HG02678 (cell line): ENCODE results near the gene TYMP.

Source experiments
- ATAC-seq: cut with Tn5 transposase; IDR thresholded peaks from one replicate; pipeline ENCODE4 v1.9.1; 2021; ENCODE audit warnings: mild to moderate bottlenecking, moderate library complexity; ENCODE audit not compliant: unreplicated experiment

TYMP gene

DNA sequence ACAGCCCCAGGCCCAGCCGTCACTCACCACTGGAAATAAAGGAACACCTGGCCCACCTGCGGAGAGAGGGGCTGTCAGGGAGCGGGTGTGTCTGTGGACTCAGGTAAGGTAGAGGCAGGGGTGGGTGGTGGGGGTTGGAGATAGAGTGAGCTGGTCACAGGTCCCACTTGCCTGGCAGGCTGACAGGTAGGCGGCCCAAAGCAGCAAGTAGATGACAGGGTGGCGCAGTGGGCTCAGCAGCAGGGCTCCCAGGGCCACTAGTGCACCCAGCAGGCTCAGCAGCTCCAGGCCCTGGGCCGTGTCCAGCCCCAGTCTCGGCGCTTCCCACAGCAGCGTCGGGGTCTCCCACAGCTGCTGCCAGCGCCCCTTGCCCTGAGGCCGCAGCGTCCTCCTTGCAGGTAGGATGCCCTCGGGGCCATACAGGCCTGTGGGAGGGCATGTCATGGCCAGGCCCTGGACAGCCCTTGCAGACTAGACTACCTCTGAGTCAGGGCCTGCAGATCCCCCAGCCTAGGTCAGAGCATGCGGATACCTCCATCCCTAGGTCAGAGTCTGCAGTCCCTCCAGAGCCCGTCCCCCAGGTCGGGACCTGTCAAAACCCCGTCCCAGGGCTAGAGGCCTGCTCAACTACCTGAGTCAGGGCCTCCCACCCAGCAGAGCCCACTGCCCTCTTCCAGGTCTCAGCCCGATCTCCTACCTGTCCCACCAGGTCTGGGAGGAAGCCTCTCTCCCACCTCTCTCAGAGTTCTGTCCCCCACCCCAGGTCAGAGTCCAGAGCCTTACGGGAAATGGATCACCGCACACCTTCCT is 23.0 kb downstream of the TYMP start:
- peak; percentile 2 for ATAC-seq

DNA sequence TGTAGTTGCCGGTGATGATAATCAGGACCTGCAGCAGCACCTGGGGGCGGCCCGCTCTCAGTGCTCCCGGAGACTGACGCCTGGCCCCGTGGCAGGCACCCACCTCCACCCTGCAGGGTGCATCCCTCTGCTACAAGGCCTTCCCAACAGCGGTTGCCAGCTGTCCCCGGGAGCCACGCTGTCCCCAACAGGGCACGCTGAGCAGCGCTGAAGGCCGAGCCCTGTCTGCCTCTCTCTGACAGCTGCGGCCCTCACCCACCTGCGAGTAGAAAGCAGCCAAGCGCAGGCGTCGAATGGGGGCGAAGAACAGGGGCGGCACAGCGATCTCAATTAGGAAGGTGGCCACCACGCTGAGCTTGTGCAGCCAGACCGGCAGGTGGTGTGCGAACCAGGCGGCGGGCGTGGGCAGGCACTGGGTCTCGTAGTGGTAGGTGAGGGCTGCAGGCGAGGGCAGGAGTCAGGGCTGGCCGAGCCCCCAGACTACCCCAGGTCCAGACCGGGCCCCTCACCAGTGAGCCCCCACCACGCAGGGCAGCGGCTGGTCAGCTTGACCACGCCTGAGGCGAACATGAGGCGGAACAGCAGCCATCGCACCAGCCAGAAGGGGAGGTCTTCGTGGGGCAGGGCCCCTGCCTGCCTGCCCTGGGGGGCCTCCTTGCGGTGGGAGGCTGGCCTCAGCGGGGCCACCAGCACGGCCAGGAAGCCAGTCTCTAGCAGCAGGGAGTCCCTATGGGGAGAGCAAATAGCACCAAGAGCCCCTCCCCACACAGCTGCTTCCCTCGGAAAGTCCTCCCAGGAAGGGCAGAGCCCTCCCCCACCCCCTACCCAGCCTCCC is 23.8 kb downstream of the TYMP start:
- ATAC-seq, result no peak

DNA sequence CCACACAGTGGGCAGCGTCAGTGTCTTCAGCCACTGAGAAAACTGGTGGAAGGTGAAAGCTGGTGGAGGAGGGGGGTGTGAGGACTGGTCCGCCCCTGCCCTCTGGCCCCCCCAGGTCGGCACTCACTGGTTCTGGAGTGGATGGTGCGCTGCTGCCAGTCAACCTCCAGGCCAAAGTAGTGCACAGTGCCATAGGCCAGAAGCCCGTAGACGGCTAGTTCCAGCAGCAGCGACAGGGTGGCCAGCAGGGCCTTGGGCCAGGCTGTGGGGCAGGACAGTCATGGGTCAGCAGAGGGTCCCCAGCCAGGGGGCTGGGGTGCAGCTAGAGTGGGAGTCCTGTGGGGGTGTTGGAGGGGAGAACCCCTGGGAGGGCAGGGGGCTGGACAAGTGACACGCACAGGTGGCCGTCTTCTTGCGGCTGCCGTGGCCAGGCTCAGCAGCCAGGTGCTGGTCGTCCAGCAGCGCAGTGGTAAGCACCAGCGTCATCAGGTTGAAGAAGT is 24.5 kb downstream of the TYMP start:
- ATAC-seq, result no peak

DNA sequence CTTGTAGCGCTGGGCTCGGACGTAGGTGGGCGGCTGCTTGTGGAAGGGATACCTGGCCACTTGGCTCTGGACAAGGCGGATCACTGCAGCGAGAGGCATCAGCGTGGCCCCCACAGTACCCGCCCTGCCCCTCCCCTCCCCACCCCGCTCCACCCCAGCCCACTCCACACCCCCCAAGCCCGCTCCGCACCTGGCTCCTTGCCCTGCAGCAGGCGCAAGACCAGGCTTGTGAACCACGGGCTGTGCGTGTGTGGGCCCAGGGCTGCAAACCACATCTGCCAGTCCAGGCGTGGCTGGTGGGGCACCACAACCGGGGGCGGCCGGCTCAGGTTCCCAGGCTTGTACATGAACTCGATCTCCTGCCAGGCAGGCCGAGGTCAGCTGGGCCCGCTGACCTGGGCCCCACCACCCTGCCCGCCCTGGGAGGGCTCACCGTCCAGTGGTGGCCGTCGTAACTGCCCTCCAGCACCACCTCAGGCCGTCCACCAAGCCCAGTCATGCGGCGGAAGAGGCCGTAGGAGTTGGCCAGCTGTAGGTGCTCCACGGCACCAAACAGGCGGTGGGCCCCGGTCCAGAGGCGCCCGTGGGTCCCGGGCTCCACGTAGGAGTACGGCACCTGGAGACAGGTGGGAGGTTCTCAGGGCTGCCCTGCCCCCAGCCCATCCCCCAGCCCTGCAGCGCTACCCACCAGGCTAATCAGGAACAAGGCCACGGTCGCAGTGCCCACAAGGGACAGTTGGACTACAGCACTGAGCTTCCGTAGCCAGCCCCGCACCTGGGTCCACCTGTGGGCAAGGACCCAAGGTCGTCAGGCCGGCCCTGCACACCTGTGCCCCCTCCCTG is 25.2 kb downstream of the TYMP start:
- ATAC-seq, result no peak

DNA sequence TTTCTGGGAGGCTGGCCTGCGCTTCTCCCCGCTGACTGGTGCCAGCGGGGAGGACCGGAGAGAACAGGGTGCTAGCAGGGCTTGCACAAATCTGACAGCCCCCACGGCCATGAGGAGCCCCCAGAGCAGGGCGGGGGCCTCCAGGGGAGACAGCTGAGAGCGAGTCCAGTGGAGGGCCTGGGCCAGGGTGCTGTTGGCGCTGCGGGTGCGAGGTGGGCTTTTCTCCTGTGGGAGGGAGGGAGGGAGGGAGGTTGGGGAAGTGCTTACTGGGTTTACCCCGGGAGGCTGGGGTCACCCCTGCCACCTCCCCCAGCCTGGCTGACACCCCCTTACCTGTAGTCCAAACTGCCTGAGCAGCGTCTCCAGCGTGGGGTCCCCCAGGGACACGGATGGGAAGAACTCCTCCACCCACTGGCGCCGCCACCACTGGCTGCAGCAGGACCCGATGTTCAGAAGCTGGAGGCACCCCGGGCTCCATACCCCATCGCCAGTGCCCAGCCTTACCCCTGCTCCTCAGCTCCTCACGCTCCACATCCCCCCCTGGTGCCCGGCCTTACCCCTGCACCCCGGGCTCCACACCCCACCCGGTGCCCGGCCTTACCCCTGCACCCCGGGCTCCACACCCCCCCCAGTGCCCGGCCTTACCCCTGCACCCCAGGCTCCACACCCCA is 26.2 kb downstream of the TYMP start:
- ATAC-seq, result no peak

DNA sequence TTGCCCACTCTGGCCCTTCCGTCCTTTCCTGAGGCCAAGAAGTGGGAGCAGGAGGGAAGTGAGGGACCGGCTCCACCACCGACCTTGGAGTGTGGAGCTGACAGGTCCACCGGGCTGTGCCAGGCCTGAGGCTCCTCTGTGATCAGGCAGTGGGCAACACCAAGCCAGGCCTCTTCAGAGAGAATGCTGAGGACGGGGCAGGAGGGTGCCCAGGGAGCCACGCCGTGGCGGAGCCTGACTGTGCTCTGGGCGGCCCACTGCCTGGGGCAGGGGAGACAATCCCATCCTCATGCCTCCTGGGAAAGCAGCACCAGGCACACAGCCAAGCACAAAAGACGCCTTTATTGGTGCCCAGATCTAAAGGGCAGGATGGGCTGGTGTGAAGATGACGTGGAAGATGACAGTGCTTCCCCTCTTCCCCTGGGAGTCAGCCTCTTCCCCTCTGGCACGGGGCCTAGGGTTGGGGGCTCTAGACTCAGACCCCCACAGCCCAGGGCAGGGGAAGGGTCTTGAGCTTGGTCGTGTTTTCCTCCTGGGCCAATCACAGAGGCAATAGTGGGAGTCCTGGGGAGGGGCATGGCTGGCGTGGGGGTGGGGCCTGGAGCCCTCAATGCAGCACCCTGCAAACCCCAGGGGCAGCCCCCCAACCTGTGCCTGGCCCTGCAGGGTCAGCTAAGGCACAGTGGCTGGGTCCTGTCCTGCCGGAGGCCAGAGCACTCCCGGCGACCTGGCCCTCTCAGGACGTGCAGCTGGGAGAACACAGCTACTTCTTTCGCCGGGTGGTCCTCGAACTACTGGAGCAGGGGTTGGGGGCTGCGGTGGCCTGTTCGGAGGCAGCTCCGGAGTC is 27.0 kb downstream of the TYMP start:
- no peak for ATAC-seq

DNA sequence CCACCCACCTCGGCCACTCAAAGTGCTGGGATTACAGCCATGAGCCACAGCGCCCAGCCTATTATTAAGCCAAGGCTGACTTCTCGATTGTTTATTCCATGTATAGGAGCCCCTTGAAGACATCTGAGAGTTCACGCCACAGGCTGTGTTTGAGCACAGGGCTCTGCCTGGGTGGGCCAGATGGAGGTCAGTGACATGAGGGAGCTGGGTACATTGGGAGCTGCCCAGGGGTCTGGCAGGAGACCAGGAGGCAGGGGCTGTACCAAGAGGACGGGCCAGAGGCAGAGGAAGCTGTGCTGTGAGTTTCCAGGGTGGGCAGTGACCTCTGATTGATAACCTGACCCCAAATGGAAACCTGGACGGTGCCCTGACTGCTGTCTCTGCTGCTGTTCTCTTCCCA is 27.7 kb downstream of the TYMP start:
- ATAC-seq, result no peak

DNA sequence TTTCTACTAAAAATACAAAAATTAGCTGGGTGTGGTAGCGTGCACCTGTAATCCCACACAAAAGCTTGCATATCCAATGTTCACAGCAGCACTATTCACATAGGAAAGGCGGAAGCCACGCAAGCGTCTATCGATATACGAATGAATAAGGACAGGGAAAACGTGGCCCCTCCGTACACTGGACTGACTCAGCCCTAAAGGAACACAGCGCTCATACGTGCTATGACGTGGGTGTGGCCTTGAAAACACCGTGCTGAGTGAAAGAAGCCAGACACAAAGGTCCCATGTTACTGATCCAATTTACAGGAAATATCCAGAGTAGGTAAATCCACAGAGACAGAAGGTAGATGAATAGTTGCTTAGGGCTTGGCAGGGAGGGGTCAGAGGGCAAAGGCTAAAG is 29.4 kb downstream of the TYMP start:
- no peak for ATAC-seq

DNA sequence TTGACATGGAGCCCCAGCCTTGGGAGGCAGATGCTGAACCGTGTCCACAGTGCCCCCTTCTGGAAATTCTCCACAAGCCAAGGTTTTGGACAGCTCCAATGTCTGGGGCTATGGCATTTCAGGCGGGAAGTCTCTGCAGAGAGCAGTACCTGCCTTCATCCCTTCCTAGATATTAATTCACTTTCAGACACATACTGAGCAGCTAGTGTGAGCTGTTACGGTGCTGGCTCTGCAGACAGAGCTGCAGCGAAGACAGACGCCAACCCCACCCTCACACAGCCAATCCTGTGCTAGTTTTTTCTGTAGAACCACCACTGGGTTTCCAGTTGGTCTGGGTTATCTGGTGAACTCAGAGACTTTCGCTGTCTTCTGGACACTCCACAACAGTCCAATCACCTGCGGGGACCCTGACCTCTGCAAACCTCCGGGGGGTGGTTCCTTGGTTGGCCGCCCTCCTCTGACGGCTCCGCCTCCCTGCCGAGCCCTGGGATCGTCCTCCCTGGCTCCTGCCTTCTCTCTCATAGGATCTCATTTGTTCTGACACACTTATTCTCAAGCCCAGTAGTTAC is 31.4 kb downstream of the TYMP start:
- ATAC-seq, result no peak

DNA sequence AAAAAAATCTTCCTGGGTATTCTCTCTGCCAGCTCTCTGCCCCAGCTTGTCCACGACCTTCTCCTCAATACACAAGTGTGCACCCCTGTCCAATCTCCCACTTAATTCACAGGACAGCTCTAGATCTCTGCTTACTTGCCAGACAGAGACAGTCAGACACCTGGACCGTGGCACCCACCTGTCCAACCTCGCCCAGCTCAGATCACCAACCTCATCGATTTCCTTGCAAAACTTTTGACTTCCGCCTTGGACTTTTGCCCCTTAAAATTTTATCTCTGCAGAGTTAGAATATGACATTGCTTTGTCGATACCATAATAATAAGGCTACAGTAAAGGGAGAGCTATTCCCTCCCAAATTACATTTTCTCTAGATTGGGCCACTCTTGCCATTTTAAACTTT is 32.7 kb downstream of the TYMP start:
- ATAC-seq, result no peak

DNA sequence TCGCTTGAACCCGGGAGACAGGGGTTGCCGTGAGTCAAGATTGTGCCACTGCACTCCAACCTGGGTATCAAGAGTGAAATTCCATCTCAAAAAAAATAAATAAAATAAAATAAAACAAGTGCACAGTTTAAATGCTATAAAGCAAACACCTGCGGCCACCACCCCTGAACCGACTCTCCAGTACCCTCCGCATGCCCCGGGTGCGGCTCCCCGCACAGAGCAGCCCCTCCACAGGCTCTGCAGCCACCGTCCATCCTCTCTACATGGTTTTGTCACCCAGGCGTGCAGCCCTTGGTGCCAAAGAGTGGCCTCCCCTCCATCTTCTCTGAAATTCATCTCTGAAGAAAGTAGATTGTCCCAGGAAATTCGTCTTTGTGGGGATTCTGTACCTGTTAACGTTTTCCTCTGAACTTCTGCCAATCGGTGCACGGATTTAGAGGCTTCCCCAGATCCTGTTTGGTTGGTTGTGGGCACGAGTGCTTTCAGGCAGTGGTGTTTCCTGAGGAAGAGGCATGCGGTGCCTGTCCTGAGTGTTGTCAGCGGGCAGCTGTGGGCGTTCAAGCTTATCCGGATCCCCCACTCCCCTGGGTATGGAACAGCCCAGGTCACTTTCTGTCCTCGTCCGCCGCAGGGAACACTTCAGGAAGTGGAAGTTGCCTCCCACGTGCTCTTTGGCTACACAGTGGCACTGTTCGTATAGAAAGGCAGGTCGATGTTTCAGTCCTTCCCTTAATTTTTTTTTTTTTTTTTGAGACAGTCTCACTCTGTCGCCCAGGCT is 39.1 kb downstream of the TYMP start:
- no peak for ATAC-seq

DNA sequence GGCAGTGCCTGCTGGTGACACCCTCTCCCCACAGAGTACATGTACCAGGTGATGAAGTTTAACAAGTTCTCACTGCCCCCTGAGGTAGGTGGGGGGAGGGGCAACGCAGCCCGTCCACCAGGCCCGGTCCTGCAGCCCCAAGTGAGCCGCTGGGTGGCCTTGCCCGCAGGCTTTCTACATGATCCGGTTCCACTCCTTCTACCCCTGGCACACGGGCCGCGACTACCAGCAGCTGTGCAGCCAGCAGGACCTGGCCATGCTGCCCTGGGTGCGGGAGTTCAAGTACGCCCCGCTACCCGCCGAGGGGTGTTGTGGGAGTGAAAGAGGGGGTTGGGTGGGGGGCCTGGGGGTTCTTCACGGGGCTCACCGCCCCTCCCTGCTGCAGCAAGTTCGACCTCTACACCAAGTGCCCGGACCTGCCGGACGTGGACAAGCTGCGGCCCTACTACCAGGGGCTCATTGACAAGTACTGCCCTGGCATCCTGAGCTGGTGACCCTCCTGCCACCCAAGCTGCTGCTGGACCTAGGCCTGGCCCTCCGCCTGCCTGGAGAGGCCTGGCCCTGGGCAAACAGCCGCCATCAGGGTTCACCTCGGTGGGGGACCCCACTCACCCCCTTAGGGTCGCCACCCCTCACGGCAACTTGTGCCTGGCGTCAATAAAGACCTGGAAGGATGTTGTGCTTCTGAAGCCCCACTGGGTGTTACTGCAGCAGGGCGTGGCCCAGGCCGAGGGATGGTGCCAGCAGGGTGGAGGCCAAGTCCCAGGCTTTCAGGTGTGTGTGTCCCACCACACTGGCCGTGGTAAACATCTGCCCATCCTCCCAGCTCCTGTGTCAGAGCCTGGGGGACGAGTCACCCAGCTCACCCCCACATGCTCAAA is 40.2 kb downstream of the TYMP start:
- no peak for ATAC-seq

DNA sequence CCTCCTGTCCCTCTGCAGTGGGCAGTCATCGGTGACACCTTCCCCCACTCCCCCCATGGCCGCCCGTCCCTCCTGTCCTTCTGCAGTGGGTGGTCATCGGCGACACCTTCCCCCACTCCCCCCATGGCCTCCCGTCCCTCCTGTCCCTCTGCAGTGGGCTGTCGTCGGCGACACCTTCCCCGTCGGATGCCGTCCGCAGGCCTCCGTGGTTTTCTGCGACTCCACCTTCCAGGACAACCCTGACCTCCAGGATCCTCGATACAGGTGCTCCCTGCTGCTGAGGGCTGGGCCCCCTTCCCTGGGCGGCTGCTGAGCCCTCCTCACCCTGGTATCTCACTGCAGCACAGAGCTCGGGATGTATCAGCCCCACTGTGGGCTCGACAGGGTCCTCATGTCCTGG is 40.9 kb downstream of the TYMP start:
- ATAC-seq, result no peak

DNA sequence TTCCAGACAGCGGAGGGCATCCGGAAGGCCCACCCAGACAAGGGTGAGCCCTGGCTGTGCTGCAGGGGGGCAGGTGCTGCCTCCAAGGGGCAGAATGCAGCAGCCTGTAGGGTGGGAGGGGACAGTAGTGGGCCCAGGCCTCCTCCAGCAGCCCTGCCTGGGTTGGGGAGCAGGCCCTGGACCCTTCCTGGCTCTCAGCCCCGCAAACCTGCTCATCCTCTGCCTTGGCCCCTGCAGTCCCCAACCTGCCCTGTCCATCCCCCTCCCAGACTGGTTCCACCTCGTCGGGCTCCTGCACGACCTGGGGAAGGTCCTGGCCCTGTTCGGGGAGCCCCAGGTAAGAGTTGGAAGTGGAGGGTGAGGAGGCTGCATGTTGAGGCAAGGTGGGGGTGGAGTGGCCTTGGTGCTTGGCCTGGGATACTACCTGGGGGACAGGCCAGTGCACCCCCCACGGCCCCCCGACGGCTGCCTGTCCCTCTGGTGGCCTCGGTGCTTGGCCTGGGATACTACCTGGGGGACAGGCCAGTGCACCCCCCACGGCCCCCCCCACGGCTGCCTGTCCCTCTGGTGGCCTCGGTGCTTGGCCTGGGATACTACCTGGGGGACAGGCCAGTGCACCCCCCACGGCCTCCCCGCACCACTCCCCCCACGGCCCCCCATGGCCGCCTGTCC is 41.7 kb downstream of the TYMP start:
- no peak for ATAC-seq

DNA sequence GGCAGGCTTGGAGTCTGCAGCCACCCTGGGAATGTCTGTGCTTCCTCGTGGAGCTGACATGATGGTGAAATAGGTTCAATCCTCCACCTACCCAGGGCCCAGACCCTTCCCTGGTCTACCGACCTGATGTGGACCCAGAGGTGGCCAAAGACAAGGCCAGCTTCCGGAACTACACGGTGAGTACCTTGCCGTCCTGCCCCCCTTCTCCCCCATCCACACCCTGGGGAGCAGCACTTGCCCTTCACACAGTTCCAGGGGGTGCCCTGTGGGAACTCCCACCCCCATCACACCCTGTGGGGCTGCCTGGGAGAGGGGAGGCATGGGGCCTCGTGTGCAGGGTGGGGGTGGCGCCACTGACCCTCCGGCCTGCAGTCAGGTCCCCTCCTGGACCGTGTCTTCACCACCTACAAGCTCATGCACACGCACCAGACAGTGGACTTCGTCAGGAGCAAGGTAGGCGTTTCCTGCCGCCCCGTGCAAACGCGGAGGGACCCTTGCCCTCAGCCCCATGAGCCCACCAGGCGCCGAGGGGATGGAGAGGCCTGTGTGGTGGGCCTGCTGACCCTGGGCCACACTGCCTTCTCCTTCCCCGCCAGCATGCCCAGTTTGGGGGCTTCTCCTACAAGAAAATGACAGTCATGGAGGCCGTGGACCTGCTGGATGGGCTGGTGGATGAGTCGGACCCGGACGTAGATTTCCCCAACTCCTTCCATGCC is 42.4 kb downstream of the TYMP start:
- ATAC-seq, result no peak

DNA sequence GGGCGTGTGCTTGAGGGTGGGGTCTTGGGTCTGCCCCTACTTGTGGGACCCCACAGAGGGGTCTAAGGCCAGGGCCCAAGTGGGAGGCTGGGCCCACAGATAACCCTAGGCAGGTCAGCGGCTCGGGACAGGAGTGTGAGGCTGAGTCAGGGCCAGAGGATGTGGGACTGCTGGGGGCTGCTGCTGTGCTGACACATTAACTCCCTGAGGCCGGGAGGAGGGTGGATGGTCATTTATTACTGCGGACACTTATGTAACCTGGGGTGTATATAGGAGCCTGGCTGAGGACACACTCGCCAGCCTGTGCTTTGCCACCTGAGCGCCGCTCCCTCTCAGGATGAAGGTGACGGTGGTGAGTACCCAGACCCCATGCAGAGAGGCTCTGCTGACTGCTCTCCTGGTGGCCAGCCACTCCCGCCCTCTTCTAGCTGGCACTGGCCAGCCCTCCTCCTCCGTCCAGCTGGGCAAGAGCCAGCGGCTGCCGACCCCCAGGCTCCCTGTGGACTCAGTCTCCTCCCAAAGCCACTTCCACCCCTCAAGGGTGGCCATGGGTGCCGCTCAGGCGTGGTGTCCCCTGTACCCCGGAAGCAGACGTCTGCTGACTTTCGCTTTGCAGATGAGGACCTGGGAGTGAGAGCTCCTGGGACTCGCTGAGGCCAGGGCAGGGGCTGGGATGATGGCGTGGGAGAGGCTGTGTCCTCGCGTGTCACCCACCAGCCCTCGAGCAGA is 43.1 kb downstream of the TYMP start, which contains the start of gene MIOX:
MIOX (plus strand) TSS at position 299 of the 729 bp plus-strand sequence; CDS start at position 338, 39 bp downstream.
- ATAC-seq, result no peak
